GM21737 (cell line): Measurements from ENCODE around the gene TMEM184C.

Experiments used
- ATAC-seq: cut with Tn5 transposase; IDR thresholded peaks from one replicate; pipeline ENCODE4 v1.9.1; 2021; ENCODE audit warnings: mild to moderate bottlenecking, moderate library complexity; ENCODE audit not compliant: unreplicated experiment

TMEM184C gene

GRCh38 chr4:147599206-147599605 is 18.0 kb upstream of the TMEM184C start:
- ATAC-seq: no peak

GRCh38 chr4:147599769-147600168 is 17.4 kb upstream of the TMEM184C start:
- no peak for ATAC-seq

- no peak for ATAC-seq
These were observed 11.7 kb upstream of the TMEM184C start for GRCh38 chr4:147605499-147605898.

GRCh38 chr4:147607471-147607870 is 9.7 kb upstream of the TMEM184C start:
- no peak for ATAC-seq

- no peak for ATAC-seq
These were observed 6.5 kb upstream of the TMEM184C start for GRCh38 chr4:147610686-147611085.

GRCh38 chr4:147616849-147617172 is 386 bp upstream of the TMEM184C start:
- peak; percentile 4 for ATAC-seq

- ATAC-seq: peak; percentile 14
These were observed 869 bp downstream of the TMEM184C start for GRCh38 chr4:147617841-147618691.

- no peak for ATAC-seq
These were observed 3.1 kb downstream of the TMEM184C start for GRCh38 chr4:147620315-147620714.

GRCh38 chr4:147625733-147626132 is 8.5 kb downstream of the TMEM184C start:
- ATAC-seq: no peak

GRCh38 chr4:147626903-147627302 is 9.7 kb downstream of the TMEM184C start:
- ATAC-seq: no peak

- no peak for ATAC-seq
These were observed 11.2 kb downstream of the TMEM184C start for GRCh38 chr4:147628415-147628814.

GRCh38 chr4:147629783-147630730 is 12.9 kb downstream of the TMEM184C start:
- no peak for ATAC-seq

GRCh38 chr4:147633113-147633512 is 15.9 kb downstream of the TMEM184C start:
- ATAC-seq: no peak

GRCh38 chr4:147633643-147634042 is 16.4 kb downstream of the TMEM184C start:
- ATAC-seq: no peak

- no peak for ATAC-seq
These were observed 18.2 kb downstream of the TMEM184C start for GRCh38 chr4:147635348-147635747.

GRCh38 chr4:147638365-147638764 is 21.2 kb downstream of the TMEM184C start:
- ATAC-seq: no peak

- ATAC-seq: no peak
These were observed 21.7 kb downstream of the TMEM184C start for GRCh38 chr4:147638942-147639341.

- no peak for ATAC-seq
These were observed 22.2 kb downstream of the TMEM184C start for GRCh38 chr4:147639388-147639787.

- no peak for ATAC-seq
These were observed 23.1 kb downstream of the TMEM184C start for GRCh38 chr4:147640331-147640730.

- ATAC-seq: no peak
These were observed 26.4 kb downstream of the TMEM184C start for GRCh38 chr4:147643616-147644015.

GRCh38 chr4:147644471-147644870 is 27.3 kb downstream of the TMEM184C start:
- no peak for ATAC-seq

- ATAC-seq: no peak
These were observed 27.9 kb downstream of the TMEM184C start for GRCh38 chr4:147645099-147645498.
